ENCODE measurements around the gene LRRC37A2.
"Not testable (repeated sequence)": the region's sequence is repeated elsewhere in the genome, so short reads cannot be mapped to it uniquely, and the experiment has no call there.

DNA sequence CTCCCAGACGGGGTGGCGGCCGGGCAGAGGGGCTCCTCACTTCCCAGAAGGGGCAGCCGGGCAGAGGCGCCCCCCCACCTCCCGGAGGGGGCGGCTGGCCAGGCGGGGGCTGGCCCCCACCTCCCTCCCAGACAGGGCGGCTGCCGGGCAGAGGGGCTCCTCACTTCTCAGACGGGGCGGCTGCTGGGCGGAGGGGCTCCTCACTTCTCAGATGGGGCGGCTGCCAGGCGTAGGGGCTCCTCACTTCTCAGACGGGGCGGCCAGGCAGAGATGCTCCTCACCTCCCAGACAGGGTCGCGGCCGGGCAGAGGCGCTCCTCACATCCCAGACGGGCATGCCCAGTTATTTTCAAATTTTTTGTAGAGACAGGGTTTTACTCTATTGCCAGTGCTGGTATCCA, 22.4 kb downstream of the LRRC37A2 start:
- TF ChIP-seq, protein P1, sequence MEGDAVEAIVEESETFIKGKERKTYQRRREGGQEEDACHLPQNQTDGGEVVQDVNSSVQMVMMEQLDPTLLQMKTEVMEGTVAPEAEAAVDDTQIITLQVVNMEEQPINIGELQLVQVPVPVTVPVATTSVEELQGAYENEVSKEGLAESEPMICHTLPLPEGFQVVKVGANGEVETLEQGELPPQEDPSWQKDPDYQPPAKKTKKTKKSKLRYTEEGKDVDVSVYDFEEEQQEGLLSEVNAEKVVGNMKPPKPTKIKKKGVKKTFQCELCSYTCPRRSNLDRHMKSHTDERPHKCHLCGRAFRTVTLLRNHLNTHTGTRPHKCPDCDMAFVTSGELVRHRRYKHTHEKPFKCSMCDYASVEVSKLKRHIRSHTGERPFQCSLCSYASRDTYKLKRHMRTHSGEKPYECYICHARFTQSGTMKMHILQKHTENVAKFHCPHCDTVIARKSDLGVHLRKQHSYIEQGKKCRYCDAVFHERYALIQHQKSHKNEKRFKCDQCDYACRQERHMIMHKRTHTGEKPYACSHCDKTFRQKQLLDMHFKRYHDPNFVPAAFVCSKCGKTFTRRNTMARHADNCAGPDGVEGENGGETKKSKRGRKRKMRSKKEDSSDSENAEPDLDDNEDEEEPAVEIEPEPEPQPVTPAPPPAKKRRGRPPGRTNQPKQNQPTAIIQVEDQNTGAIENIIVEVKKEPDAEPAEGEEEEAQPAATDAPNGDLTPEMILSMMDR (IDR thresholded peaks at IDR 0.05; ENCODE audit: borderline replicate concordance, extremely low read depth, low read length, poor library complexity, severe bottlenecking), result not testable (repeated sequence)
- TF ChIP-seq EZH2 (IDR thresholded peaks at IDR 0.05; ENCODE audit: borderline replicate concordance, low read depth, low read length, severe bottlenecking), result not testable (repeated sequence)

All from DND-41 (cell line).